UCSD-AML1 (cell line): Measurements from ENCODE around the gene ELMOD2.

Experiments
- DNase-seq: peaks from one replicate; lab custom pipeline; 2025; ENCODE audit not compliant: unreplicated experiment; lab: John Stamatoyannopoulos, UW

Gene ELMOD2

DNA sequence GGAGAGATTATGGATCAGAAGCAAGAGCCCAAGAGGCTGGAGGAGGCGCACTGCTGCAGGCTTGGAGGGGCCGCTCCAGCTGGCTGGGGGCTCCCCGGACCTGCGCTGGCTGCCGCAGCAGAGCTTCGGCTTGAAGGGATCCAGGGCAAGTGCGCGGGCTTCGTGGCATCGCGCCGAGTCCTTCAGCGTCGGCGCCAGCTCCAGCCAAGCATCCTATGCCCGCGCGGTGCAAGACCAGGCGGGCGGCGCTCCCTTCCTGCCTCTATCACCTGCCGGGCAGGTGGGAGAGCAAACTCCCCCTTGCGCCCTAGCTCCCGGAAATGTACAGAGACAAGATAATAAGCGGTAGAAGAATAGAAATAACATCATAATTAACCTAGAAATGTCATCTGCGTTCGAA, 55.3 kb downstream of the ELMOD2 start:
- no peak for DNase-seq

DNA sequence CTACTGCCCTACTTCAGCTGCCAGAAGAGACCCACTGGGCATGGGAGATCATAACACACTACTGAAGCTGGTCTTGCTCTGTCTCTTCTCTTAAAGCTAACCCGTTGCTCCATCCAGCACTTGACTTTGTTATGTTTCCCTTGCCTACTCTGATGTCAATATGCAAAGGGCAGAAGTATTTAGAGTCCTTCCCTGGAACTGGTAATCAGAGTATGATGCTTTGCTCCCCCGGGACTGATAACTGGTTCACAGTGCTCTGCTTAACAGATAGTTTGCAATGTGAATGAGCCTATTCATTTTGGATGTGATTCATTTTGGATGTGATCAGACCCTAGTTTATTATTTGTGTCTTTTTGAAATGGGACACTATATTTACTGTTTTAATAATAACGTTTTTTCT, 57.1 kb downstream of the ELMOD2 start:
- DNase-seq, result no peak

DNA sequence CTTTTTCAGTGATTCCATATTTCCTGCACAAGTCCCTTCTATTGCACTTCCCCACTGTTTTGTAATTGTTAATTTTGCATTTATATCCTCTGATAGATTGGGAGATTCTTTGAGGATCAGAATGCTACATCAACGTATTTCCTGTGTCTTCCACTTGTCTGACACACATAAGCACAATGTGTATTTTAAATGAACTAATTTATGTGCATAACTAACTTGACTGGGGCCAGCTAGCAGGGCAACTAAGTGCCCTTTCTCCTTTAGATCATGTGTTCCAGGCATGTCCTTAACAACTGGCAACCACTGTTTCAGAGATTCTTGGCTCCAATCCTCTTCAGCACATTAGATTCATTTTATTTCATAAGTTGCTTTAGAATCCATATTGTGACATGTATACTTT, 60.5 kb downstream of the ELMOD2 start:
- no peak for DNase-seq

DNA sequence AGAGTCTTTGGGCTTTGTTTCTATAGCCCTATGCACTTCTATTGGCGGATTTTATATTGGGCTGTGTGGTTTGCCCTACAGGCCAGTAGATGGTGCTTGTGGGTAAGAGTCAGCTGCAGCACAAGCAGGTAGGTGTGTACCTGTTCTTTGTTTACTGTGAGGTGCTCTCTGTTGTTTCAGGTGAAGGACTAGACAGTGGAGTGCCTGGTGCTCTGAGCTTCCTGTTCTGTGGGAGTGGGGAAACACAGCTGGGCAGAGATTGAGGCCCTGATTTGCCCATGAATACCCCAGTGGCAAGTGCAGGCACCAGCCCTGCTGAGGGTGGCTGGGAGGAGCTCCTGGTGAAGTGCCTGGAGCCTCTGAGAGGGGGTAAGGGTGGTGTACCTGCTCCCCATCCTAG, 71.1 kb downstream of the ELMOD2 start:
- no peak for DNase-seq

DNA sequence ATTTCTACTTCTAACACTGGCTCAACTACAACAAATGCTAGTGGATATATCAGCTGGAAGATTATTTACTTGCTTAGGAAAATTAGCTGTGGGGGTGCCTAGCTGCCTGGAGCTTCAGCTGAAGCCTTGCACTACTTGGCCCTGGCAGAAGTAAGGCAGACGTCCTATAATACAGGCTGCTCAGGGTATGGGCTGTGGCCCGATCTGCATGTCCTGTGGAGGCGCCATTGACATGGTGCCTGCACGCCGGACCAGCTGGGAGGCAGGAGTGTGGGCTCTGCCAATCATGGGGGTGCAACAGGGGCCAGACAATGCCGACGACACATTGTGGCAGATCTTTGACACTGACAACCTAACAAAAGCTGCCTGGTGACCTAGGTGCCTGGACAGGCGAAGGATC, 76.4 kb downstream of the ELMOD2 start:
- DNase-seq, result no peak

DNA sequence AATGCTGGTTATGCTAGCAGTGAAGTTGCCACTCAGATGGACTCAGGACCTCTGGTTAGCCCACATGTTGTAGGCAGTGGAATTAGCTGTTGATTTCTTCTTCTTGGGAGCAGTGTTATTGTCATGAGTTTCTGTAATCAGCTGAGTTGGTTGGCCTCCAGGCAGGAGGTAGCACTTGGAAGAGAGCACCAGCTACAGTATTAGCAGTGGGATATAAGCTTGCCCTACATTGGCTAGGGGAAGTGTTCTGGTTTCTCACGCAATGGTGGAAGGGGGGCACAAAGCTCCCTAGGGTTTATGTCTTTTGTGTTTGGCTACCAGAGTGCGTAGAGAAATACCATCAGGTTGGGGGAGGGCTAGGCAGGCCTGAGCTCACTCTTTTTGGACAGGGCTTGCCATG, 78.7 kb downstream of the ELMOD2 start:
- no peak for DNase-seq

DNA sequence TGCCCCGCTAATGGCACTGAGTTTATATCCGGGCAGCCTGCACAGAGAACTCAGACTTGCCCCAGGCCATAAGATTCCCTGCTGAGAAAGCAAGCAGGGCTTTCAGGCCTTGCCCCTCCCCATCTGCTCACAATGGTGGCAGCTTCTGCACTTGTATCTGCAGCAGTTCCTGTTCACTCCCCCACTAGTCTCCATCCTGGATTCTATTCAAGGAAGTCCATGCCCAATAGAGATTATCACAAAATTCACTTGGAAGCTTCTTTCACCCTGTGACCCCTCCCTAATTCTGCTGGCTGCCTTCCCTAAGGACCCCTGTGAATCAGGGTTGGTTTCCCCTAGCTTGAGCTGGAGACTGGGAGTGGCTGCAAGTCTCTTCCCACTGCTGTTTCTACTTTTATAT, 79.3 kb downstream of the ELMOD2 start:
- DNase-seq, result no peak
